Naive thymus-derived CD4-positive, alpha-beta T cell (primary cell): ENCODE measurements around the gene TMEM161B. TPM values are rescaled to one million over a fixed set of nuclear protein-coding genes. Genes with fewer than 3 reads are reported as not detected.
A peak's percentile ranks its signal among the peaks of the same experiment; 100 is the strongest.
"Not testable (repeated sequence)": the region's sequence is repeated elsewhere in the genome, so short reads cannot be mapped to it uniquely, and the experiment has no call there.

ENCODE experiments used
- ATAC-seq: fragments of 150-1000 bp; cut with Tn5 transposase; 2 replicates; pipeline ENCODE4 v1.10.0; 2021; ENCODE audit warnings: mild to moderate bottlenecking, moderate library complexity
- CTCF ChIA-PET: fragments of 350-600 bp; sonication (Branson Sonifier 250); formaldehyde crosslinking; loops from one replicate; lab custom pipeline; 2021; ENCODE audit warnings: antibody characterized with exemption; lab: Charles Lee
- POLR2A ChIA-PET: fragments of 350-600 bp; sonication (Branson Sonifier 250); formaldehyde crosslinking; loops from one replicate; lab custom pipeline; 2021; ENCODE audit warnings: antibody characterized with exemption, inconsistent platforms; lab: Charles Lee
- DNase-seq, 9 donors: peaks; one replicate each; pipeline versions ENCODE4 v3.0.0 to v3.0.0-alpha.2; 2020 to 2022; ENCODE audit warnings: mixed read lengths in 1 of 9
- H3K27ac ChIP-seq: one replicate; pipeline ENCODE4 v1.7.0; 2013; ENCODE audit warnings: mild to moderate bottlenecking, low read depth, low read length, moderate library complexity
- H3K27me3 ChIP-seq, 2 donors: one replicate each; pipeline ENCODE4 v1.7.0; 2013; ENCODE audit warnings: low read length in 2 of 2, mild to moderate bottlenecking in 2 of 2, moderate library complexity in 2 of 2; ENCODE audit not compliant: control insufficient read depth in 2 of 2, insufficient read depth in 2 of 2
- H3K36me3 ChIP-seq, 3 experiments: 1 replicate in 2 of 3; 2 replicates in 1 of 3; pipeline ENCODE4 v1.7.0; 2013; ENCODE audit warnings: low read length in 3 of 3, mild to moderate bottlenecking in 3 of 3, moderate library complexity in 1 of 3; ENCODE audit not compliant: insufficient read depth in 3 of 3, control insufficient read depth in 2 of 3
- H3K4me1 ChIP-seq, 2 donors: one replicate each; pipeline ENCODE4 v1.7.0; 2013; ENCODE audit warnings: low read length in 2 of 2, mild to moderate bottlenecking in 2 of 2, moderate library complexity in 1 of 2; ENCODE audit not compliant: control insufficient read depth in 2 of 2, insufficient read depth in 2 of 2
- H3K4me3 ChIP-seq: 2 replicates; pipeline ENCODE4 v1.7.0; 2013; ENCODE audit warnings: mild to moderate bottlenecking, low read length
- H3K9me3 ChIP-seq, 3 experiments: 1 replicate in 2 of 3; 2 replicates in 1 of 3; pipeline ENCODE4 v1.7.0; 2013; ENCODE audit warnings: low read length in 3 of 3; ENCODE audit not compliant: control insufficient read depth in 2 of 3
- H3K27ac Mint-ChIP-seq, 9 donors: one replicate each; pipeline ENCODE4 v1.8.0; 2020 to 2022; ENCODE audit warnings: mixed read lengths in 9 of 9, mild to moderate bottlenecking in 8 of 9, moderate library complexity in 5 of 9, inconsistent platforms in 2 of 9
- H3K27me3 Mint-ChIP-seq, 5 donors: one replicate each; pipeline ENCODE4 v1.8.0; 2021 to 2022; ENCODE audit warnings: mixed read lengths in 5 of 5, mild to moderate bottlenecking in 1 of 5
- H3K36me3 Mint-ChIP-seq, 5 donors: one replicate each; pipeline ENCODE4 v1.8.0; 2020 to 2022; ENCODE audit warnings: mixed read lengths in 5 of 5, mild to moderate bottlenecking in 3 of 5, inconsistent platforms in 1 of 5
- H3K4me1 Mint-ChIP-seq, 7 donors: one replicate each; pipeline ENCODE4 v1.8.0; 2020 to 2022; ENCODE audit warnings: mixed read lengths in 7 of 7, mild to moderate bottlenecking in 3 of 7, inconsistent platforms in 1 of 7
- H3K4me3 Mint-ChIP-seq, 10 donors: one replicate each; pipeline ENCODE4 v1.8.0; 2020 to 2022; ENCODE audit warnings: mild to moderate bottlenecking in 10 of 10, mixed read lengths in 10 of 10, moderate library complexity in 6 of 10, inconsistent platforms in 2 of 10
- H3K9me3 Mint-ChIP-seq, 11 donors: one replicate each; pipeline ENCODE4 v1.8.0; 2020 to 2022; ENCODE audit warnings: mixed read lengths in 11 of 11, mild to moderate bottlenecking in 4 of 11, inconsistent platforms in 1 of 11, moderate library complexity in 1 of 11
- intact Hi-C, 2 donors: fragments of 100-400 bp; cut with micrococcal nuclease; formaldehyde crosslinking; loops; one replicate each; pipeline ENCODE4 v1.15.1; 2023
- polyA plus RNA-seq, 2 donors: library from polyadenylated mRNA; unstranded; fragments of 300-500 nt; fragmentation: Illumina TruSeq; gene quantifications; one replicate each; pipeline ENCODE4 v1.2.3, GENCODE V29; 2021
- total RNA-seq, 6 experiments: library from RNA in 5 of 6; stranded (reverse) in 5 of 6; gene quantifications; 1 replicate in 5 of 6; 2 replicates in 1 of 6; pipeline ENCODE4 v1.2.3 and lab custom pipeline; 2021 to 2026

Gene TMEM161B
- total and polyA plus RNA-seq, 7 experiments from 2014 or later, result 12.2 to 39.7 (median 23.2) TPM

GRCh38 chr5:88269222-88269771, 652 bp upstream of the TMEM161B start:
- no peaks in the 10 kb centered on the region for H3K27me3 ChIP-seq
- DNase-seq, result peak in 2 of 9 donors; percentile 15 to 55
- CTCF ChIA-PET, result no interaction called here
- H3K27ac ChIP-seq, result peak overlapping the region; percentile 97
- Mint-ChIP-seq H3K9me3 (peaks cover 0 to 6% (median 0%) of the 10 kb centered on the region in 11 donors), H3K27ac (peak overlapping the region; percentile 94 to 100 (median 97)), H3K4me1 (peaks cover 24 to 79% (median 67%) of the 10 kb centered on the region in 7 donors), H3K36me3 (peaks cover 7 to 45% (median 29%) of the 10 kb centered on the region in 5 donors), H3K4me3 (peak overlapping the region; percentile 99 to 100 (median 99)), H3K27me3 (no peaks in the 10 kb centered on the region)
- H3K9me3 ChIP-seq, result no peaks in the 10 kb centered on the region
- POLR2A ChIA-PET, result no interaction called here
- H3K4me3 ChIP-seq, result peak overlapping the region; percentile 78
- intact Hi-C loops, result loop anchor here (1.0 to 10.0 kb wide), 8 partner anchors 127 to 1652 kb away; partner anchors contain the start of genes CCNH (in 1 of the 2) and COX7C (in 1 of the 2)
- peaks cover 0 to 12% (median 0%) of the 10 kb centered on the region in 3 experiments for H3K36me3 ChIP-seq
- ATAC-seq, result no peak
- peaks cover 11 to 21% of the 10 kb centered on the region in 2 donors for H3K4me1 ChIP-seq

GRCh38 chr5:88264565-88264964, 4.1 kb downstream of the TMEM161B start:
- peaks cover 10 to 11% of the 10 kb centered on the region in 2 donors for H3K4me1 ChIP-seq
- CTCF ChIA-PET, result interaction anchor here (0.7 kb wide), 1 partner anchor 9 kb away, joined by 3 read pairs; no protein-coding TSS in a partner anchor
- H3K27me3 ChIP-seq, H3K27ac Mint-ChIP-seq, H3K9me3 Mint-ChIP-seq, ATAC-seq, H3K4me3 Mint-ChIP-seq, H3K27ac ChIP-seq, H3K27me3 Mint-ChIP-seq, POLR2A ChIA-PET, H3K9me3 ChIP-seq, DNase-seq, H3K36me3 ChIP-seq, H3K4me3 ChIP-seq: not testable (repeated sequence)
- H3K4me1 Mint-ChIP-seq, result peaks cover 19 to 79% (median 62%) of the 10 kb centered on the region in 7 donors
- intact Hi-C loops, result loop anchor here (1.0 to 10.0 kb wide), 3 partner anchors 400 to 1647 kb away; partner anchors contain the start of gene COX7C (in 1 of the 2)
- H3K36me3 Mint-ChIP-seq, result peaks cover 3 to 43% (median 30%) of the 10 kb centered on the region in 5 donors

- Histone ChIP-seq H3K4me3 (no peak overlapping the region), H3K27ac (no peak overlapping the region), H3K4me1 (peaks cover 7 to 11% of the 10 kb centered on the region in 2 donors), H3K36me3 (peaks cover 0 to 2% (median 0%) of the 10 kb centered on the region in 3 experiments), H3K27me3 (no peaks in the 10 kb centered on the region), H3K9me3 (no peaks in the 10 kb centered on the region)
- Mint-ChIP-seq H3K4me1 (peaks cover 19 to 75% (median 60%) of the 10 kb centered on the region in 7 donors), H3K27me3 (no peaks in the 10 kb centered on the region), H3K36me3 (peaks cover 3 to 46% (median 31%) of the 10 kb centered on the region in 5 donors), H3K4me3 (no peak overlapping the region), H3K27ac (no peak overlapping the region), H3K9me3 (peaks cover 0 to 6% (median 0%) of the 10 kb centered on the region in 11 donors)
- ChIA-PET CTCF (no interaction called here), POLR2A (no interaction called here)
- ATAC-seq (no peak), DNase-seq (no peak)
- intact Hi-C loops, result loop anchor here (10.0 kb wide), 2 partner anchors 401 to 1139 kb away; no protein-coding TSS in a partner anchor
Measured at GRCh38 chr5:88263349-88263748, 5.3 kb downstream of the TMEM161B start.

- H3K4me1 Mint-ChIP-seq, result peaks cover 14 to 75% (median 60%) of the 10 kb centered on the region in 7 donors
- ATAC-seq (no peak), DNase-seq (no peak)
- no peak overlapping the region for H3K27ac Mint-ChIP-seq
- H3K36me3 Mint-ChIP-seq, result peaks cover 3 to 46% (median 31%) of the 10 kb centered on the region in 5 donors
- H3K9me3 ChIP-seq, result no peaks in the 10 kb centered on the region
- H3K4me3 ChIP-seq, result no peak overlapping the region
- no peak overlapping the region for H3K27ac ChIP-seq
- intact Hi-C loops, result loop anchor here (10.0 kb wide), 2 partner anchors 403 to 1137 kb away; no protein-coding TSS in a partner anchor
- H3K9me3 Mint-ChIP-seq, result peaks cover 0 to 6% (median 0%) of the 10 kb centered on the region in 11 donors
- H3K4me1 ChIP-seq, result no peaks in the 10 kb centered on the region
- no peaks in the 10 kb centered on the region for H3K36me3 ChIP-seq
- no peaks in the 10 kb centered on the region for H3K27me3 ChIP-seq
- POLR2A ChIA-PET, result no interaction called here
- CTCF ChIA-PET, result no interaction called here
- no peak overlapping the region for H3K4me3 Mint-ChIP-seq
- no peaks in the 10 kb centered on the region for H3K27me3 Mint-ChIP-seq
Measured at GRCh38 chr5:88262116-88262515, 6.5 kb downstream of the TMEM161B start.

GRCh38 chr5:88258636-88259035, 10.0 kb downstream of the TMEM161B start:
- H3K4me1 Mint-ChIP-seq, result peaks cover 11 to 80% (median 60%) of the 10 kb centered on the region in 7 donors
- CTCF ChIA-PET, result no interaction called here
- H3K27ac Mint-ChIP-seq, result no peak overlapping the region

GRCh38 chr5:88256872-88257271, 11.8 kb downstream of the TMEM161B start:
- ATAC-seq (no peak), DNase-seq (no peak)
- no peaks in the 10 kb centered on the region for H3K9me3 ChIP-seq
- no peaks in the 10 kb centered on the region for H3K27me3 ChIP-seq
- no peak overlapping the region for H3K27ac Mint-ChIP-seq
- ChIA-PET POLR2A (no interaction called here), CTCF (interaction anchor here (0.6 kb wide), 2 partner anchors 46 to 299 kb away, joined by 3 to 4 read pairs; no protein-coding TSS in a partner anchor)
- no peaks in the 10 kb centered on the region for H3K4me1 ChIP-seq
- H3K36me3 Mint-ChIP-seq, result peaks cover 11 to 36% (median 27%) of the 10 kb centered on the region in 5 donors
- H3K4me3 Mint-ChIP-seq, result peak overlapping the region in 1 of 10 donors; percentile 2
- H3K4me1 Mint-ChIP-seq, result peaks cover 11 to 80% (median 66%) of the 10 kb centered on the region in 7 donors
- no peak overlapping the region for H3K4me3 ChIP-seq
- no peaks in the 10 kb centered on the region for H3K36me3 ChIP-seq
- no peak overlapping the region for H3K27ac ChIP-seq
- H3K27me3 Mint-ChIP-seq, result no peaks in the 10 kb centered on the region
- peaks cover 0 to 1% (median 0%) of the 10 kb centered on the region in 11 donors for H3K9me3 Mint-ChIP-seq
- intact Hi-C loops, result no loop called here

More at GRCh38 chr5:88258636-88259035, 10.0 kb downstream of the TMEM161B start:
- intact Hi-C loops, result no loop called here
- no peaks in the 10 kb centered on the region for H3K4me1 ChIP-seq
- no peaks in the 10 kb centered on the region for H3K27me3 ChIP-seq
- no peak overlapping the region for H3K27ac ChIP-seq
- H3K36me3 Mint-ChIP-seq, result peaks cover 6 to 35% (median 17%) of the 10 kb centered on the region in 5 donors
- H3K9me3 ChIP-seq, result no peaks in the 10 kb centered on the region
- no peaks in the 10 kb centered on the region for H3K36me3 ChIP-seq
- ATAC-seq (no peak), DNase-seq (no peak)
- peak overlapping the region in 1 of 10 donors; percentile 40 for H3K4me3 Mint-ChIP-seq
- no peaks in the 10 kb centered on the region for H3K27me3 Mint-ChIP-seq
- H3K4me3 ChIP-seq, result no peak overlapping the region
- no peaks in the 10 kb centered on the region for H3K9me3 Mint-ChIP-seq
- POLR2A ChIA-PET, result no interaction called here
